Pancreas (tissue), 10 donors: ENCODE data around the gene ARHGEF3. TPM values are rescaled to one million over a fixed set of nuclear protein-coding genes. Genes with fewer than 3 reads are reported as not detected.

Experiments
- ATAC-seq, 4 donors: fragments of 200-7000 bp; cut with Tn5 transposase; one replicate each; pipeline versions ENCODE4 v1.8.0 to v1.9.1; 2020; ENCODE audit warnings: mild to moderate bottlenecking in 4 of 4, moderate library complexity in 4 of 4
- DNase-seq, 6 donors: peaks; one replicate each; pipeline ENCODE4 v3.0.0-alpha.2; 2020
- FAIRE-seq: peaks from 2 replicates; lab custom pipeline; 2012; peaks lifted over from hg19 to GRCh38; lab: Jason Lieb, UNC
- H3K27ac ChIP-seq, 4 donors: fragments of 200-600 bp; sonication (generic); 1 replicate in 3 of 4; 2 replicates in 1 of 4; pipeline versions ENCODE4 v1.5.0 to v1.8.0; 2020
- H3K27me3 ChIP-seq, 4 donors: fragments of 200-600 bp; one replicate each; pipeline ENCODE4 v1.8.0; 2021
- H3K36me3 ChIP-seq, 3 donors: fragments of 200-600 bp; sonication (generic) in 1 of 3; one replicate each; pipeline versions ENCODE4 v1.5.0 to v1.8.0; 2020 to 2021
- H3K4me1 ChIP-seq, 3 donors: fragments of 200-600 bp; one replicate each; pipeline ENCODE4 v1.8.0; 2021
- H3K4me3 ChIP-seq, 4 donors: fragments of 200-600 bp; sonication (generic) in 2 of 4; one replicate each; pipeline versions ENCODE4 v1.5.0 to v1.8.0; 2020 to 2021
- H3K9me3 ChIP-seq, 4 donors: fragments of 200-600 bp; one replicate each; pipeline ENCODE4 v1.8.0; 2021
- WGBS, 2 donors: extraction: QIAGEN DNeasy Blood & Tissue Kit; methylation state at CpG; one replicate each; pipeline ENCODE4 v1.1.7; 2013; 5-methylcytosine and 5-hydroxymethylcytosine counted together
- intact Hi-C, 3 donors: fragments of 100-400 bp; cut with DNase I; formaldehyde crosslinking; loops; one replicate each; pipeline versions ENCODE4 v1.11.1 to v1.14.2; 2022
- polyA plus RNA-seq, 2 donors: library from polyadenylated mRNA; stranded (reverse); fragments of 200-250 nt; gene quantifications; one replicate each; pipeline ENCODE4 v1.2.3, GENCODE V29; 2013
- total RNA-seq, 6 donors: library from RNA; stranded (reverse); fragmentation: NEBNext Ultra II Directional in 4 of 6; extraction: Animal tissue kit (Norgen Biotek cat#: 25700) in 4 of 6; gene quantifications; one replicate each; pipeline versions ENCODE4 v1.2.1 to v1.2.4, GENCODE V29; 2021 to 2023
- TF ChIP-seq, protein P1 (sequence below), 4 donors: fragments of 200-600 bp; sonication (generic) in 3 of 4; IDR thresholded peaks; one replicate each; pipeline versions ENCODE4 v1.5.0 to v1.8.0; 2021; ENCODE audit warnings: antibody characterized with exemption in 4 of 4
- donor health status: healthy with polysubstance abuse.
- donor health status: DM: no; HTN: no; CAD: no; lungs with moderate emphysema.
- donor health status: DM: no; HTN: no; CAD: no.
- donor health status: control.
- donor health status: control.
- donor health status: Bipolar disorder and iron deficiency.
- donor health status: DM: yes; HTN: yes; CAD: no.
- donor health status: DM: no; HTN: no; CAD: no.
- donor health status: DM: no; HTN: no; CAD: no.
- donor health status: DM: yes; HTN: yes; CAD: no.

The ARHGEF3 gene, protein sequence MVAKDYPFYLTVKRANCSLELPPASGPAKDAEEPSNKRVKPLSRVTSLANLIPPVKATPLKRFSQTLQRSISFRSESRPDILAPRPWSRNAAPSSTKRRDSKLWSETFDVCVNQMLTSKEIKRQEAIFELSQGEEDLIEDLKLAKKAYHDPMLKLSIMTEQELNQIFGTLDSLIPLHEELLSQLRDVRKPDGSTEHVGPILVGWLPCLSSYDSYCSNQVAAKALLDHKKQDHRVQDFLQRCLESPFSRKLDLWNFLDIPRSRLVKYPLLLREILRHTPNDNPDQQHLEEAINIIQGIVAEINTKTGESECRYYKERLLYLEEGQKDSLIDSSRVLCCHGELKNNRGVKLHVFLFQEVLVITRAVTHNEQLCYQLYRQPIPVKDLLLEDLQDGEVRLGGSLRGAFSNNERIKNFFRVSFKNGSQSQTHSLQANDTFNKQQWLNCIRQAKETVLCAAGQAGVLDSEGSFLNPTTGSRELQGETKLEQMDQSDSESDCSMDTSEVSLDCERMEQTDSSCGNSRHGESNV
- 10 to 100 TPM; 12.6 to 36.5 (median 26.8) TPM for total RNA-seq
- polyA plus RNA-seq: 10 to 100 TPM; 11.4 to 11.8 TPM

DNA sequence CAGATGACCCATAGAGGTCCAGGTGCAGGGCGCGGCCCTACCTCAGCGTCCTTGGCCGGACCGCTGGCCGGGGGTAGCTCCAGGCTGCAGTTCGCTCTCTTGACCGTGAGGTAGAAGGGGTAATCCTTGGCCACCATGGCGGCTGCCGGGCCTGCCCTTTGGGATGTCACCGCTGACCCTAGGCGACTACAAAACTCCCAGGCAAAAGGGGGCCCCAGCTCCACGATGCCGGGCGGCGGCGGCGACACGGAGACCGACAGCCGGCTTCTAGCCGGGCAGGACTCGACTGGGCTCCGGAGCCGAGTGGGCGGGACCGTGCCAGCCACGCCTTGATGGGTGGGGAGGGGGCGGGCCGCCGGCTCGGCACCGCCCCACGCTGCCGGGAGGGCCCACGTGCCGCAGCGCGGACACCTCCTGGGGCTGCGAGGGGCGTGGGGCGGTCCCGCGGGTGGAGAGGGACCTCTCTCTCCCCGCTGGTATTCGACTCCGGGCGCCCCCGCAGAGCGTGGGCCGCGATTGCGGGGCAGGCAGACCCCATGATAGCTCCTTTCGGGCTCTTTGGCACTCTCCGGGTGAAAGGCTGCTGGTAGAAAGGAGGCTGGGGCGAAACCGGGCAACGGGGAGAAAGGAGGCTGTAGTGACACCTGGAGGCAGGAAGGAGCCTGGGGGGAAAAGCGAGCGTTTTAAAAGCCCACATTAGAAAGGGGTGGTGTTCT is at the start of gene ARHGEF3:
ARHGEF3 (minus strand) TSS at position 288 of the 716 bp plus-strand sequence; CDS start at position 137, 151 bp downstream.
- TF ChIP-seq, protein P1, sequence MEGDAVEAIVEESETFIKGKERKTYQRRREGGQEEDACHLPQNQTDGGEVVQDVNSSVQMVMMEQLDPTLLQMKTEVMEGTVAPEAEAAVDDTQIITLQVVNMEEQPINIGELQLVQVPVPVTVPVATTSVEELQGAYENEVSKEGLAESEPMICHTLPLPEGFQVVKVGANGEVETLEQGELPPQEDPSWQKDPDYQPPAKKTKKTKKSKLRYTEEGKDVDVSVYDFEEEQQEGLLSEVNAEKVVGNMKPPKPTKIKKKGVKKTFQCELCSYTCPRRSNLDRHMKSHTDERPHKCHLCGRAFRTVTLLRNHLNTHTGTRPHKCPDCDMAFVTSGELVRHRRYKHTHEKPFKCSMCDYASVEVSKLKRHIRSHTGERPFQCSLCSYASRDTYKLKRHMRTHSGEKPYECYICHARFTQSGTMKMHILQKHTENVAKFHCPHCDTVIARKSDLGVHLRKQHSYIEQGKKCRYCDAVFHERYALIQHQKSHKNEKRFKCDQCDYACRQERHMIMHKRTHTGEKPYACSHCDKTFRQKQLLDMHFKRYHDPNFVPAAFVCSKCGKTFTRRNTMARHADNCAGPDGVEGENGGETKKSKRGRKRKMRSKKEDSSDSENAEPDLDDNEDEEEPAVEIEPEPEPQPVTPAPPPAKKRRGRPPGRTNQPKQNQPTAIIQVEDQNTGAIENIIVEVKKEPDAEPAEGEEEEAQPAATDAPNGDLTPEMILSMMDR (IDR thresholded peaks at IDR 0.05): peak in 3 of 4 donors; percentile 23 to 34 (median 32)
- Histone ChIP-seq H3K9me3 (no peaks in the 10 kb centered on the region), H3K27ac (peak within 1 kb of the TSS; percentile 21 to 85 (median 52)), H3K4me3 (peak within 1 kb of the TSS; percentile 79 to 91 (median 85)), H3K36me3 (no peaks in the 10 kb centered on the region), H3K4me1 (peaks cover 0 to 27% (median 8%) of the 10 kb centered on the region in 3 donors), H3K27me3 (no peaks in the 10 kb centered on the region)
- DNase-seq (peak; percentile 82 to 97 (median 91)), FAIRE-seq (no peak), ATAC-seq (peak; percentile 85 to 93 (median 91))
- intact Hi-C loops: loop anchor here in 1 of 3 donors (10.0 kb wide), 1 partner anchor 97 kb away; no protein-coding TSS in a partner anchor
- 0 to 1% methylated on average over 60 of the region's 60 CpGs for WGBS, 2 donors

DNA sequence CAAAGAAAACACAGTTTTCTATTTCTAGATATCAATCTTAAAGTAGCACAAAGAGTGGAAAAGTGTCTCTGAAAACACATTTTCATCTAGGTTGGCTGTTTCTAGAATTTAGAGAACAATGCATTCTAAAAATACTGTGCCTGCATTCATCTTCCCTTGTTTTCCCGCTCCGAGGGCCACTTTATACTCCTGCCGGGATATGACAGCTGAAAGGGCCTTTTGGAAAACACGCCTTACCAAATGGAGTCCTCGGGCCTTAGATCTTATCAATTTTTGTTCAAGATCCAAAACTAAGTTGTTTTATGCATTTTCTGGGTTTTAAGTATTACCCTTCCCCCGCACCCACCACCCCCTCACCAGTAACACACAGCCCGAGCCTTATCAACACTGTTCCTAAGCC is 47.9 kb upstream of the ARHGEF3 start:
- Histone ChIP-seq H3K4me1 (no peaks in the 10 kb centered on the region), H3K4me3 (no peak overlapping the region), H3K36me3 (no peaks in the 10 kb centered on the region), H3K27ac (no peak overlapping the region), H3K9me3 (no peaks in the 10 kb centered on the region), H3K27me3 (no peaks in the 10 kb centered on the region)
- TF ChIP-seq, protein P1 (IDR thresholded peaks at IDR 0.05): no peak
- intact Hi-C loops: no loop called here
- no peak for DNase-seq
- no peak for ATAC-seq
- 90 to 94% methylated on average over 7 of the region's 7 CpGs for WGBS, 2 donors
- no peak for FAIRE-seq

DNA sequence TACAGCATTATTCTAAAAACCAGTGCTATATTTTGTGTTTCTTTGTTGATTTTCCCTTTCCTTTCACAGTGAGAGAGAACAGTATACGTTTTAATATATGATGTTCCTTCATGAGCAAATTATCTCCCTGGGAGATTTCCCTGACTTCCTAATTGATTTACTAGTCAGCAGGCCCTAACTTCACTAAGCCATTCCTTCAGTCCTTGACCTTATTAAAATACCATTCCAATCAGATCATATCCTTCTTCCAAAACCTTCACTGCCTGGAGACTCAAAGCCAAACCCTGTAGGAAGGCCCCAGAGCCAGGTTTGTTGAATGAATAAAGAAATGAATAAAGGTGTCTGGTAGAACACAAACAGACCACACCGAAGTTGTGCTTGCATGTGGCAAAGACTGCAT is 43.8 kb upstream of the ARHGEF3 start:
- no peak overlapping the region for H3K27ac ChIP-seq
- H3K4me1 ChIP-seq: no peaks in the 10 kb centered on the region
- 73 to 83% methylated on average over 2 of the region's 2 CpGs for WGBS, 2 donors
- ATAC-seq: no peak
- H3K27me3 ChIP-seq: no peaks in the 10 kb centered on the region
- no peak overlapping the region for H3K4me3 ChIP-seq
- intact Hi-C loops: no loop called here
- H3K9me3 ChIP-seq: no peaks in the 10 kb centered on the region
- no peak for DNase-seq
- H3K36me3 ChIP-seq: no peaks in the 10 kb centered on the region
- TF ChIP-seq, protein P1 (IDR thresholded peaks at IDR 0.05): no peak
- no peak for FAIRE-seq

DNA sequence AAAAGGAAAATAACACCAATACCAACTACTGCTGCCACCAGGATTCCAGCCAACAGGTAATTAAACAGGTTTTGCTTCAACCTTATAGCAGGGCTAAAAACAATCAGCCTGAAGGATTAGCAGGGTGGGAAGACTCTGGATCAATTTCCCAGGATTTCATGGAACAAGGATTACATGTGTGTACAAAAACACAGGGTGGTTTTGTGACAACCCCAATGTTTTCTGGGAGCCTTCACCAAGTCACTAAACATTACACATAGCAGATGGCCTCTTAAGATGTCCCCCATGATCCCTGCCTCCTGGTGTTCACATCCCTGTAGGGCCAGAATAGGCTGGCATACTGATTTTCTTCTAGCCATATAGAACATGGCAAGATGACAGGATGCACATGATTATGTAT is 42.8 kb upstream of the ARHGEF3 start:
- TF ChIP-seq, protein P1 (IDR thresholded peaks at IDR 0.05): no peak
- no peak for FAIRE-seq

More for the DNA sequence above, 42.8 kb upstream of the ARHGEF3 start:
- Histone ChIP-seq H3K36me3 (no peaks in the 10 kb centered on the region), H3K27ac (no peak overlapping the region), H3K4me1 (no peaks in the 10 kb centered on the region), H3K9me3 (no peaks in the 10 kb centered on the region), H3K27me3 (no peaks in the 10 kb centered on the region), H3K4me3 (no peak overlapping the region)
- no peak for ATAC-seq
- intact Hi-C loops: no loop called here
- no peak for DNase-seq
